Stomach (tissue), 4 donors: ENCODE measurements around the gene PLEKHA5.

Experiments
- CTCF ChIP-seq, 7 experiments: fragments of 450-650 bp in 4 of 7; fragments of 200-600 bp in 3 of 7; sonication (generic) in 3 of 7; IDR thresholded peaks; one replicate each; pipeline ENCODE4 v1.5.1; 2016 to 2019; ENCODE audit warnings: antibody characterized with exemption in 7 of 7, control low read depth in 2 of 7, mild to moderate bottlenecking in 1 of 7
- POLR2A ChIP-seq, 4 donors: fragments of 450-650 bp; IDR thresholded peaks; one replicate each; pipeline ENCODE4 v1.6.1; 2016; ENCODE audit warnings: antibody characterized with exemption in 4 of 4, control low read depth in 2 of 4, mild to moderate bottlenecking in 1 of 4, moderate library complexity in 1 of 4
- POLR2AphosphoS5 ChIP-seq, 3 donors: sonication (generic); formaldehyde crosslinking; IDR thresholded peaks; one replicate each; pipeline ENCODE4 v1.6.1; 2016; ENCODE audit warnings: antibody characterized with exemption in 3 of 3

GRCh38 chr12:19220852-19221466 is 91.4 kb downstream of the PLEKHA5 start:
- TF ChIP-seq POLR2A (IDR thresholded peaks at IDR 0.05) (no peak), POLR2AphosphoS5 (IDR thresholded peaks at IDR 0.05) (no peak), CTCF (IDR thresholded peaks at IDR 0.05) (no peak)
